ENCODE measurements around the gene ANKRD10.

- no peak for TF ChIP-seq CTCF (IDR thresholded peaks at IDR 0.05)
- no peak for TF ChIP-seq POLR2A (IDR thresholded peaks at IDR 0.05)
Measured at GRCh38 chr13:110890279-110891165, 24.3 kb downstream of the ANKRD10 start.
